Erythroblast (primary cell): ENCODE data around the gene PKDCC.

Experiments used
- DNase-seq, 2 experiments: peaks; one replicate each; lab custom pipeline; 2025; lab: John Stamatoyannopoulos, UW
- GATA1 ChIP-seq: IDR thresholded peaks from 2 replicates; pipeline ENCODE4 v1.6.1; 2011; ENCODE audit warnings: low read depth, mild to moderate bottlenecking, control low read depth, low read length, moderate library complexity
- POLR2A ChIP-seq: IDR thresholded peaks from 2 replicates; pipeline ENCODE4 v1.6.1; 2011; ENCODE audit warnings: mild to moderate bottlenecking, low read length

PKDCC gene, protein sequence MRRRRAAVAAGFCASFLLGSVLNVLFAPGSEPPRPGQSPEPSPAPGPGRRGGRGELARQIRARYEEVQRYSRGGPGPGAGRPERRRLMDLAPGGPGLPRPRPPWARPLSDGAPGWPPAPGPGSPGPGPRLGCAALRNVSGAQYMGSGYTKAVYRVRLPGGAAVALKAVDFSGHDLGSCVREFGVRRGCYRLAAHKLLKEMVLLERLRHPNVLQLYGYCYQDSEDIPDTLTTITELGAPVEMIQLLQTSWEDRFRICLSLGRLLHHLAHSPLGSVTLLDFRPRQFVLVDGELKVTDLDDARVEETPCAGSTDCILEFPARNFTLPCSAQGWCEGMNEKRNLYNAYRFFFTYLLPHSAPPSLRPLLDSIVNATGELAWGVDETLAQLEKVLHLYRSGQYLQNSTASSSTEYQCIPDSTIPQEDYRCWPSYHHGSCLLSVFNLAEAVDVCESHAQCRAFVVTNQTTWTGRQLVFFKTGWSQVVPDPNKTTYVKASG

DNA sequence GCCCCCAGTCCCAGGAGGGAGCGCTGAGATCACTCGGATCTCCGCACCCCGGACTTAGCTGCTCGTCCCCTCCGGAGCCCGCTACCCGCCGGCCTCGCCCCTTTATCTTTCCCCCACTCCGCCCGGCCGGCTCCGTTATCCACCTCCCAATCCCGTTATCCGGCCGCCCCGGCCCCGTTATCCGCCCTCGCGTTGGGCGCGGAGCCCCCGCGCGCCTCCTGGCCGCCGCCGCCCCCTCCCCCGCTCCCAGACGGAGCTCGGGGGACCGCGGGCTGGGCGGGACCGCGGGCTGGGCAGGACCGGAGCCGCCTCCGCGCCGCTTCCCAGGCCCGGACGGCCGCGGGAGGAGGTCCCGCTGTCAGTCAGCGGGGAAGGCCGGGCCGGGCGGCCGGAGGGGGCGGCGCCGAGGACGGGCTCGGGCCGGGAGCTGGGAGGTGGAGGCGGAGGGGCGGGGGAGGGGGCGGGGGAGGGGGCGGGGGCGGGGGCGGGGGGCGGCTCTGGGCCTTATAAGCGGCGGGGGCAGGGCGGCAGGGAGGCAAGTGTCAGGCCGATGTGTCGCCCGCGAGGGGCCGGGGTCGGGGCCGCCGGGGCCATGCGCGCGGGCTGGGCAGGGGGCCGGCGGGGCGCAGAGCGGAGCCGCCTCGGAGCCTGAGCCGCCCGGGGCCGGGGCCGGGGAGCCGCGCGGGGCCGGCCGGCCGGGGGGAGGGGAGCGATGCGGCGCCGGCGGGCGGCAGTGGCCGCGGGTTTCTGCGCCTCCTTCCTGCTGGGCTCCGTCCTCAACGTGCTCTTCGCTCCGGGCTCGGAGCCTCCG is at the start of gene PKDCC:
TSS of gene PKDCC (plus strand) at position 534 of the 811 bp plus-strand sequence. CDS start at position 713, 179 bp downstream.
- DNase-seq = peak; percentile 88 to 89
- TF ChIP-seq GATA1 (no peak), POLR2A (no peak)

DNA sequence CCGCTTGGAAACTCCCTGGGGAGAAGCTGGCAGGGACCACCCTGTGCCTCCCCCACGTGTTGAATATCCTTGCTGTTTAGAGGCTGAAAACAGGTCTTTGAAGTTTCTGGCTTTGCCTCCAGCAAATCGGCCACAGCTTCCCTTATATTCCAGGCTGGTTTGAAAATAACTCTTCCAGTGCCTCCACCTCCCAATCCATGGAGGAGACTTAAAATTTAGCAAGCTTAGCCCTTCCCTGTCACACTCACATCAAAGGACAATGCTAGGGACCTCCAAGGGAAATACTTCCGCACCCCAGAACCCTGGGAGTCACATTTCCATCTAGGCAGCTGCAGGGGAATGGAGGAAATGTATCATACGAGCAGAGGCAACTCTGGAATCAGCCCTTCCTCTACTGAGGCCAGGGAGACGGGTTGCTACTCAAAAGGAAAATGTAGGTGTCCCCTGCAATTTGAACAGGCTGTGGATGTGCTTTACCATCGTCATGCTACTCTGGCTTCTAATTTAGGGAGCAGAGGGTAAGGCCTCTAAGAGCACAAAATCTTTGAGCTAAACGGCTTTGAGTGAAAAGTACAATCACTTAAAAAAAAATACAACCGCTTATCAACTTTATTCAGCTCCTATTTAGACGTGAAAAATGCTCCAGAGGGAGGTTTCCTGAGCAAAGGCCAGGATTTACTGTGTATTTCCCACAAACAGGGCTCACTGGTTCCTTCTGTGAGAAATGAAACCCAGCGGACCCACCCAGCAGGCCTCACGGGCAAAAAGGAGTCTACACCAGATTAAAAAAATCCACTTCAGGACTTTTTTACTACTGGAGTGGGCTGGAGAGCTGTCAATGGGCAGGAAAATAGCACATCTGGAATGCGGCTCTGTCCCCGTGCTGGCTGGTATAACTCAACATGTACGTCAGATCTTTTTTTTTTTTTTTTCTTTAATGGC is 49.4 kb upstream of the PKDCC start:
- DNase-seq = no peak
- TF ChIP-seq POLR2A (no peak), GATA1 (no peak)

DNA sequence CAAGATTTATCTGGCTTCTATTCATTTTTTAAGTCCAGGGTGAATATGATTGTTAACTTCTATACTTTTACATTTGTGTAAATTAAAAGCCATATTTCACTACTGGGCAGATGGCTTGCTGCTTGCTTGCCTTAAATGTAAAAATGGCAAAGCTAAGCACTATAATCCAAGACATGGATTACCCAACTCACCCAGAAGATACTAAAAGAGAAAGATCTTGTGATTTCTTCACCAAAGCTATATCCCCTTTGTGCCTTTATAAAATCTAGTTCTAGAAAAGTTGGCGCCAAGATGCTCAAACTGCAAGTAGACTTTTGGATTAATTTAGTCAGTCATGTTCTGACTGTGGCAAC is 48.7 kb upstream of the PKDCC start:
- DNase-seq = no peak
- TF ChIP-seq POLR2A (no peak), GATA1 (no peak)

DNA sequence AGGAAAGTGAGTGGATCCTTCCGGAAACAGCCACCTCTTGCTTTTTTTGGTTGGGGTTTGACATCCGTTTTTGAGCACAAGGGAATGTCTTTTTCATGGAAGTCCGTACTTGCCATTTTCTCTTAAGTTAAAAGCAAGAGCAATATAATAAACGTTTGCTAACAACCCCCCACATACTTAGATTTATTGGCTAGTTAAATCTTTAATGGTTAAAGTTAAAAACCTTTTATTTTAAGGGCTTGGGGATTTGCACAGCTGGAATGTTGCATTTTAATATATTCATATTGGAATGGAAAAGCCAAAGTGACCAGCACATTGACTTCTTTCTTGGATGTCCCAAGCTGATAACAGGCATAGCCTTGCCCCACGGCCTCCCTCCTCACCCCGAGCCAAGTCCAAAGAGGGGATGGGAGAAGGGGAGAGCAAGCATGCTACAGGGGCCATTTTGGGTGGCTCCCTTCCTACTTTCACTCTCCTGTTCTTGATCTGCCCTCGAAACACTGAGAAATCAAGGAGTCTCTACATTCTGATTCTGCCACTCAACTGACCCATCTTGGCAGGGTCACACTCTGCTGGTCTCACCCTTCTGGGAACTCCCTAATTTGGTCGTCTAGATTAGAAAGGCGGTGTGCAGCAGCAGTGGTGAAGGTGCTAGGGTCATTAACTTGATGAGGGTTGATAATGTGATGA is 48.1 kb upstream of the PKDCC start:
- TF ChIP-seq POLR2A (no peak), GATA1 (no peak)
- DNase-seq = no peak

DNA sequence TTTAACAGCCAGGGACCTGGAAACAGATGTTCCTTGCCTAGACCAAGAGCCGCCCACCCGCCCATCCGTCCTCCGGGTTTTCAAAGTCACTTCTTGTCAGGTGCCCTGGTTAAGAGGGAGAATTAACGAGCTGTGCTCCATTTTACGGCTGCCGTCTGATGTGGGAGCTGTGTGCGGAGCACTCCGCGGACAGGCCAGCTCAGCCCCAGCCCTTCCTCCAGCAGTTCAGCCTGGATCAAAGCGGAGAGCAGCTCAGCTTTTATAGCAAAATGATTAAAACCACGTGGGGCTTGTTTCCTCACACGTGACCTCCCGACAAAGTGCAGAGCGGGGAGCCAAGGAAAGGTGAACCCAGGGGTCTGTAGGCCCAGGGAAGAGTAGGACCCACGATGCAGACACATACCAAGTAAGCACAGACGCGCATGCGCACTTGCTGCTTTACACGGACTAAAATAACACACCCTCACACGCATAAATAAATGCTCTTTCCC is 46.1 kb upstream of the PKDCC start:
- DNase-seq = no peak

DNA sequence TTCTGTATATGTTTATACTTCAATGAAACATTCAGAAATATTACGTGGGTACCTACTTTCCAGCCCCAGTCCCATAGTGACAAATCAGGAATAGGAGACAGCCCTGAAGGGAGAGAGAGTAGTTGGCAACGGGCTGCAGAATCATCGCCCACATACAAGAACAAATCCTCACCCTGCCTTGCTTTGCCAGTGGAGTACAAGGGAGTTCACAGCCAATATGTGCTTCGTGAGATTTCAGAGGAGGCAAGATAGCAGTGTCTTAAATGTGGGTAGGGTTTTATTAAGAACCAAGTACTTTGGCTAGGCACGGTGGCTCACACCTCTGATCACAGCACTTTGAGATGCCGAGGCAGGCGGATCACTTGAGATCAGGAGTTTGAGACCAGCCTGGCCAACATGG is 40.3 kb upstream of the PKDCC start:
- TF ChIP-seq GATA1 (no peak), POLR2A (no peak)
- DNase-seq = no peak

More for the DNA sequence above, 46.1 kb upstream of the PKDCC start:
- TF ChIP-seq GATA1 (no peak), POLR2A (no peak)

DNA sequence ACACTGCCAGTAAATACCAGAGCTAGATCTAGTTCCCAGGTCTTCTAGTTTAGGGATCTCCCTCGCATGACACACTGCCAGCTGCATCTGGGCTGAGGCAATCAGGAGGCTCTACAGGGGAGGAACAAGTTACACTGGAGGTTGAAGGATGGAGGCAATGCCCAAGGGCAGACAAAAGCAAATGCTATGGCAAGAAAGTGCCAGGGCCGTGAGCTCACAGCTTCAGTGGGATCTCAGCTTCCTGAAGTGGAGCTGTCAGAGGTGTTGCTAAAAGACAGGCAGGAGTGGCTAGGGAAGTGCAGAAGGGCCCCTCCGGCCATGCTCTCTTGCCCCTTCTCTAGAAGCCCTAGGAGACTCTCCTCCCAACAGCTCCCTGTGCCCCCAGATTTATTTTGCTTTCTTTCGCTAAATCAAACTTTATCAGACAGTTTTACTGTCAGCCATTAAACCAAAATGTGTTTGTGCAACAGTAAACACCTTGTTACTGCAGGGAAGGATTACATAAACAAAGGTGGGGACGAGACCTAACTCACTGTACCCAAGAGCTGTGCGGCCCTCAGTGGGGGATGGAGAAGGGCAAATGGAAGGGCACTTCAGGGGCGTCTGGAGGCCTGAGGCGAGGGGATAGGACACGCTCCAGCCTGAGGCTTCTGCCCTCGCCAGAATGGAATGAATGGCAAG is 39.4 kb upstream of the PKDCC start:
- DNase-seq = no peak
- TF ChIP-seq POLR2A (no peak), GATA1 (no peak)

DNA sequence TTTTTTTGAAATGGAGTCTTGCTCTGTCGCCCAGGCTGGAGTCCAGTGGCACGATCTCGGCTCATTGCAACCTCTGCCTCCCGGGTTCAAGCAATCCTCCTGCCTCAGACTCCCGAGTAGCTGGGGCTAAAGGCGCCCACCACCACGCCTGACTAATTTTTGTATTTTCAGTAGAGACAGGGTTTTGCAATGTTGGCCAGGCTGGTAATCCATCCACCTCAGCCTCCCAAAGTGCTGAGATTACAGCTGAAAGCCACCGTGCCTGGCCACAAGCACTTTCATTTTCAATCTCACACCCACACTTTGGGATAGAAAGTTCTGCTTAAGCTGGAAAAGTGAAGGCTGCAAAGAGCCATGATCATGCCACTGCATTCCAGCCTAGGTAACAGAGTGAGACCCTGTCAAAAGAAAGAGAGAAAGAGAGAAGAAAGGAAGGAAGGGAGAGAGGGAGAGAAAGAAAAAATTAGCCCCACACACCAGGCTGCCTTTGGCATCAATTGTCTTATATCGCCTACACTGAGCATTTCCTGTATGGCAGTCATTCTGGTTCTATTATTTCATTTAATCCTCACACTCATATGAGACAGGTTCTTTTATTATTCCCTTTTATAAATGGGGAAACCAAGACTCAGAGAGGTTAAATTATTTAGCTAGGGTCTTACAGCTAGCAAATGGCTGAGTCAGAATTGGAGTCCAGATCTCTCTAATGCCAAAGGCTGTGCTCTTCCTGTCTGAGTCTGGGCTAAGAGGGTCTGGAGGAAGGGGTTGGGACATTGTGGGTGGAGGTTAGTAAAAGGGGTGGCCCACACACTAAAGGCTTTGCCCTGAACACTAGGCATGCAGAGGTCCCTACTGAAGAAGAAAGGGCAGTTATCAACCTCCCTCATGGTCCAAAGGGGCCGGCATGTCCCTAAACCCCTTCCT is 37.9 kb upstream of the PKDCC start:
- TF ChIP-seq POLR2A (no peak), GATA1 (no peak)
- DNase-seq = no peak

DNA sequence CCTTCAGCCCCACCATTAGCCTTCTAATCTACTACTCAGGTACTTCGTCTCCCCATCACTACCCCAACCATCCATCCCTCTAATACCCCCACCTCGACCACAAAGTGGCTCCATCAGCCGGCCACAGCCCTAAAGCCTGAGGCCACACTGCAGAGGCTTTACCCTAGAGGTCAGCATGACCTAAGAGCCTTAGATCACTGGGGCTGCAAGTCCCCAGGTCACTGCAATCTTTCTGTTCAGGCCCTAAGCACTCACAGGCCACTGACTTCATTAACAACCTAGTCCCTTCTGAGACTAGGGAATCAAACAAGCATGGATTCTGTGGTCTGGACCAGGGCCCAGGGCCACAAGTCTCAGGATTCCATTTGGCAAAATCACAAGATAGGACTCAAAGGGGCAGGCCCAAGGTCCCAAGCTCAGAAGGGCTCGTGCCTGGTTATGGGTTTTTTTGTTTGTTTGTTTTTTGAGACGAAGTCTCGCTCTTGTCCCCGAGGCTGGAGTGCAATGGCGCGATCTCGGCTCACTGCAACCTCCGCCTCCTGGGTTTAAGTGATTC is 37.0 kb upstream of the PKDCC start:
- DNase-seq = no peak
- no peak for TF ChIP-seq POLR2A
- no peak for TF ChIP-seq GATA1

DNA sequence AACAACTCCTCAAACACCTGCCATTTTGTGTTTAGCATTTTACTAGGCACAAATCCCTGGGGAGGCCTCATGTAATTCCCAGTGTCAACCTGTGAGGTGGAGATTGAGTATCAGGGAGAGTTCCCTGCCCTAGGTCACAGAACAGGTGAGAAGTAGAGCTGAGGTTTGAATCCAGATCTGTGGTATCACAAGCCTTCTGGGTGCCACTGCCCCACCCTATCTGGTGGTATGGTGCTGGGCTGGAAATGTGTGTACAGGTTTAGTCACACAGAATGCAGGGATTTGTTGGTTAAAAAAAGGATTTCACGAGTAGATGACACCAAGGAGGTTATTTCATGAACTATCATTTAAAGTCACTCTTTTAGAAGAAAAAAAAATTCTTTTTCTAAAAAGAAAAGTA is 35.7 kb upstream of the PKDCC start:
- DNase-seq = no peak
- TF ChIP-seq GATA1 (no peak), POLR2A (no peak)

DNA sequence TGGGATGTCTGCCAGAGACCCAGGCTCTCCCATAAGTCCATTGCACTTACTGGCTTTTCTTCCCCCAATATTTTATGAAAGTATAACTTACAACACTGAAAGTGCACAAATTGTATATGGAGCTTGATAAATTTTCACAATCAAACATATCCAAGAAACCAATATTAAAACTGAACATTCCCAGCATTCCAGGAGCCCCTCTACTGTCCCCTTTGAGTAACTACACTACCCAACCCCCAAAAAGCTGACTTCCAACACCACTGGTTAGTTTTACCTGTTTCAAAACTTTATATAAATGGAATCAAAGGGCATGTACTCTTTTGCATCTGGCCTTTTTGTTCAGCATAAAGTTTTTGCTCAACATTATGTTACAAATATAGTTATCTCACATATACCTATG is 35.2 kb upstream of the PKDCC start:
- no peak for DNase-seq
- no peak for TF ChIP-seq POLR2A
- TF ChIP-seq GATA1 = no peak
